22Rv1 (cell line): Measurements from ENCODE around the gene DPYSL5.

ENCODE experiments used
- CTCF ChIP-seq: fragments of 450-650 bp; IDR thresholded peaks from 2 replicates; pipeline ENCODE4 v1.5.1; 2017; ENCODE audit warnings: mild to moderate bottlenecking
- ZFX ChIP-seq: fragments of 450-650 bp; IDR thresholded peaks from 2 replicates; pipeline ENCODE4 v1.6.1; 2017; ENCODE audit warnings: antibody characterized with exemption, borderline replicate concordance

GRCh38 chr2:26927221-26927620 is 79.3 kb downstream of the DPYSL5 start:
- TF ChIP-seq CTCF (no peak), ZFX (no peak)
